Epithelial cell of proximal tubule (primary cell): ENCODE measurements around the gene AOPEP. TPM values are rescaled to one million over a fixed set of nuclear protein-coding genes. Genes with fewer than 3 reads are reported as not detected.

Source experiments
- DNase-seq: peaks from one replicate; pipeline ENCODE4 v3.0.0-alpha.2; 2011; ENCODE audit warnings: low read depth
- H3K4me3 ChIP-seq: 2 replicates; pipeline ENCODE4 v1.5.1; 2011; ENCODE audit warnings: low read depth, mild to moderate bottlenecking, low read length
- total RNA-seq: library from RNA; depleted of rRNA; stranded (reverse); fragments of >200 nt; gene quantifications from 2 replicates; pipeline ENCODE4 v1.2.3, GENCODE V29; 2015
- TF ChIP-seq, protein P1 (sequence below): conservative IDR thresholded peaks from 2 replicates; pipeline ENCODE4 v1.5.1; 2012; ENCODE audit warnings: low read depth, mild to moderate bottlenecking, low read length

The AOPEP gene, protein sequence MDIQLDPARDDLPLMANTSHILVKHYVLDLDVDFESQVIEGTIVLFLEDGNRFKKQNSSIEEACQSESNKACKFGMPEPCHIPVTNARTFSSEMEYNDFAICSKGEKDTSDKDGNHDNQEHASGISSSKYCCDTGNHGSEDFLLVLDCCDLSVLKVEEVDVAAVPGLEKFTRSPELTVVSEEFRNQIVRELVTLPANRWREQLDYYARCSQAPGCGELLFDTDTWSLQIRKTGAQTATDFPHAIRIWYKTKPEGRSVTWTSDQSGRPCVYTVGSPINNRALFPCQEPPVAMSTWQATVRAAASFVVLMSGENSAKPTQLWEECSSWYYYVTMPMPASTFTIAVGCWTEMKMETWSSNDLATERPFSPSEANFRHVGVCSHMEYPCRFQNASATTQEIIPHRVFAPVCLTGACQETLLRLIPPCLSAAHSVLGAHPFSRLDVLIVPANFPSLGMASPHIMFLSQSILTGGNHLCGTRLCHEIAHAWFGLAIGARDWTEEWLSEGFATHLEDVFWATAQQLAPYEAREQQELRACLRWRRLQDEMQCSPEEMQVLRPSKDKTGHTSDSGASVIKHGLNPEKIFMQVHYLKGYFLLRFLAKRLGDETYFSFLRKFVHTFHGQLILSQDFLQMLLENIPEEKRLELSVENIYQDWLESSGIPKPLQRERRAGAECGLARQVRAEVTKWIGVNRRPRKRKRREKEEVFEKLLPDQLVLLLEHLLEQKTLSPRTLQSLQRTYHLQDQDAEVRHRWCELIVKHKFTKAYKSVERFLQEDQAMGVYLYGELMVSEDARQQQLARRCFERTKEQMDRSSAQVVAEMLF
- total RNA-seq: 27.0 and 63.0 TPM in 2 replicates

DNA sequence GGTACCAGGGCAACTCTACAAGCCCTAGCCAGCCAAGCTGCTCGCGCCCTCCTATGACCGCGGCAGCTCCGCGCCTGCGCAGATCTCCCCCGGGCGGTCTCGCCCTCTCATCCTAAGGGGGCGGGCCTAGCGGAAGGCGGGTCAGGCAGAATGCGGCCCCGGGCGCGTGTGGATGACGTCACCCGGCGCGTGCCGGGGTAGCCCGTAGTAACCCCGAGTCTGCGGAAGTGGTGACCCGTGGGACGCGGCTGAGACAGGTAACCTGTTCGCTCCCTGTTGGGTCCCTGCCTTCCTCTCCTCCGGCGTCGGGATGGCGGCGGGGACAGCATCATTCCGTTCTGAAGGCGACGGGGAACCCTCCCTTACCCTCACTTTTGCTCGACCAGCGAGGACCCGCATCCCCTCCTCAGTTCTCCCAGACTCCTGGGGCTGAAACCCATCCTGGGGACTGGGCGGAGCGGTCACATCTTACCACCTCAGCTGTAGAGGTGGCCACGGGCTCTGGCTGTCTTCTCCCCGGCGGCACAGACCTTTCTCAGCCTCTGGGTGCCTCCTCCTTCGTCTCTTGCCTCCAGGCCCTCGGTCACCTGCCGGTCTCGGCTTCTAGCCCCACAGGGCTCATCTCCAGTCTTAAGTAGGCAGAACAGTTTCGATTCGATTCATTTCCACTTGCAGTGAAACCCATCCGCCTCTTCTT lies at the start of gene AOPEP:
Gene AOPEP (plus strand): TSS at position 205 of the 697 bp plus-strand sequence. CDS start 33,085 bp downstream, outside the sequence.
- peak within 1 kb of the TSS; percentile 98 for H3K4me3 ChIP-seq
- DNase-seq: no peak
- TF ChIP-seq, protein P1, sequence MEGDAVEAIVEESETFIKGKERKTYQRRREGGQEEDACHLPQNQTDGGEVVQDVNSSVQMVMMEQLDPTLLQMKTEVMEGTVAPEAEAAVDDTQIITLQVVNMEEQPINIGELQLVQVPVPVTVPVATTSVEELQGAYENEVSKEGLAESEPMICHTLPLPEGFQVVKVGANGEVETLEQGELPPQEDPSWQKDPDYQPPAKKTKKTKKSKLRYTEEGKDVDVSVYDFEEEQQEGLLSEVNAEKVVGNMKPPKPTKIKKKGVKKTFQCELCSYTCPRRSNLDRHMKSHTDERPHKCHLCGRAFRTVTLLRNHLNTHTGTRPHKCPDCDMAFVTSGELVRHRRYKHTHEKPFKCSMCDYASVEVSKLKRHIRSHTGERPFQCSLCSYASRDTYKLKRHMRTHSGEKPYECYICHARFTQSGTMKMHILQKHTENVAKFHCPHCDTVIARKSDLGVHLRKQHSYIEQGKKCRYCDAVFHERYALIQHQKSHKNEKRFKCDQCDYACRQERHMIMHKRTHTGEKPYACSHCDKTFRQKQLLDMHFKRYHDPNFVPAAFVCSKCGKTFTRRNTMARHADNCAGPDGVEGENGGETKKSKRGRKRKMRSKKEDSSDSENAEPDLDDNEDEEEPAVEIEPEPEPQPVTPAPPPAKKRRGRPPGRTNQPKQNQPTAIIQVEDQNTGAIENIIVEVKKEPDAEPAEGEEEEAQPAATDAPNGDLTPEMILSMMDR: no peak

DNA sequence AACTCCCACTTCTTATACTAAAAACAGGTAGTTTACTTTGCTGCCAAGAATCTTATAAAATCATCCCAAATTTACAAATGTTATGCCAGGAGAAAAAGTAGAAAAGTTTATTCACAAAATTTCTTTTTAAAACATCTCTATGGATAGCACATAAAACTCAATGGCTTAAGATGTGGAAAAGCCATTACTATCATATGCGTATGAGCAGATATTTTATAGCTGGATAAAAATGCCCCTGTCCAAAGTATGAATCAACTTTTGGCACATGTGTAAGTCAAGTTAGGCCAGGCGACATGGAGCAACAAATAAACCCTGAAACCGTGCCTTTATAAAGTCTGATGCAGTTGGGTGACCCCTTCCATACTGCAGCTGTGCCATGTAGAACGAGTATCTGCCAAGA lies 48.6 kb upstream of the AOPEP start:
- DNase-seq: no peak
- TF ChIP-seq, protein P1: no peak
- H3K4me3 ChIP-seq: no peak overlapping the region

DNA sequence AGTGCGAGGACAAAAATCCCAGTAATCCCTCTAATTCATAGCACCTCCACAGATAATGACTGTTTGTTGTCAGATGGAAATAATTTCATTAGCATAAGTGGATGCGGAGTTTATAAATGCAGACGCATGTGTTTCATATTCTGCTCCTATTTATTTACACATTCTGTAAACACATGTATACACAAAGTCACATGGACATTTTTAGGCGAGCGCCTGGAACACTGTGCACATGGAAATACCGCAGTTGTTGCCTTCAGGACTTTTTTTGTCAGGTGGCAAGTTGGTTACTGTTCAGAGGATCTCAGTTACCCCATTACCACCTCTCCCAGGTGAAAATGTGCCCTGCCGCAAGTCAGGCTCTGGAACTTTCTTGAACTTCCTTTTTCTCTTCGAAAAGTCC lies 46.9 kb upstream of the AOPEP start:
- TF ChIP-seq, protein P1: no peak
- DNase-seq: no peak

DNA sequence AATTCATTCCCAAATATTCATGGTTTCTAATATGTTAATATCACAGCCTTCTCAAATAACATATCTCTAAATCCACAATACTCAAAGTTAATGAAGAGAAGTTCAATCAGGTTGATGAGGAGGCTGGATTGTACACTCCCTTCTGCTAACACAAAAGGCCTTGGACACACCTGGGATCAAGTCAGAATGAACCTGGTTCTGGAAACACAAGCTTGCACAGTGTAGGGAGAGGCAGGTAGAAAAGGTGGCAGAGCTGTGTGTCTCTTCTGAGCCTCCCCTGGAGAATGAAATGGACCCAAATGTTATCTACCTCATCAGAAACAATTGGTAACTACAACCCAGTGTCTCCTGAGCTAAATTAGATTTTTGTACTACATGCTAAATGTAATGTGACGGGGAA lies 46.5 kb upstream of the AOPEP start:
- DNase-seq: no peak
- no peak overlapping the region for H3K4me3 ChIP-seq
- TF ChIP-seq, protein P1: no peak

More for the DNA sequence above, 46.9 kb upstream of the AOPEP start:
- no peak overlapping the region for H3K4me3 ChIP-seq

DNA sequence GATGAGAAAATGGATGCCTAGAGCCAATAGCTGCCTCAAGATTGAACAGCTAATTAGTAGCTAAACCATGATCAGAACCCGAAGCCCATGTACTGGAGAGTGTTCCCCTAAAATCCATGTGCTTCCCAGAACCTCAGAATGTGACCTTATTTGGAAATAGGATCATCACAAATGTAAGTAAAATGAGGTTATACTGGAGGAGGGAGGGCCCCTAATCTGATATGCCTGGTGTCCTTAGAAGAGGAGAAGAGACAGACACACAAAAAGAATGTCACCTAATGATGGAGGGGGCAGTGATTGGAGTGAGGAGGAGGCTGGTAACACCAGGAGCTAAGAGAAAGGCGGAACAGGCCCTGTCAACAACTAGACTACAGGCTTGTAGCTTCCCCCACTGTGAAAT lies 45.9 kb upstream of the AOPEP start:
- no peak overlapping the region for H3K4me3 ChIP-seq
- DNase-seq: no peak
- TF ChIP-seq, protein P1: no peak

DNA sequence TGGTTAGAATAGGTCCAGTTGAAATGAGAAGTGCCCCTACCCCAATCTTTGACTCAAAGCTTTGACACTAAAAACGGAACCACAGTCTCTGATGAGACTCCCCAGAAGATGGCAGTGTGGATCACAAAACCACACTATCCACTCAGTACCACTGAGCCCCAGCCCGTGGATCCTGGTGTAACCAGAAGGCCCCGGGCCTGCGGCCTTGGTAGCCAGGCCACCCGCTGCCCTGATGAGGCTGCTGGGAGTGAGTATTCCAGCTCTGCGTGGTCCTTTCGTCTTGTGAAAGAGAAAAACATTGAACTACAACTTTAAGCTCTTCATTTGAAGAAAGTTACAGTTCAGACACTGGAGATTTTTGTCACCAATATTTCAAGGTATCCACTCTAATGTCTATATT lies 45.0 kb upstream of the AOPEP start:
- H3K4me3 ChIP-seq: no peak overlapping the region
- no peak for DNase-seq
- TF ChIP-seq, protein P1: peak; percentile 77
